BLaER1 treated with 17β-estradiol and CSF1 and Interleukin-3, amounts not matched to agents 10 nM and 100 nM (cell line): ENCODE results near the gene B3GLCT.

Experiments
- H3K27ac ChIP-seq, 11 experiments: shearing (Covaris generic); formaldehyde crosslinking; 2 replicates each; pipeline ENCODE4 v1.8.1; 2022
- H3K27me3 ChIP-seq, 11 experiments: shearing (Covaris generic); formaldehyde crosslinking; 2 replicates each; pipeline ENCODE4 v1.8.1; 2022
- H3K36me3 ChIP-seq, 11 experiments: shearing (Covaris generic); formaldehyde crosslinking; 2 replicates each; pipeline ENCODE4 v1.8.1; 2022
- H3K4me1 ChIP-seq, 10 experiments: shearing (Covaris generic); formaldehyde crosslinking; 2 replicates each; pipeline ENCODE4 v1.8.1; 2022
- H3K4me2 ChIP-seq, 11 experiments: shearing (Covaris generic); formaldehyde crosslinking; 2 replicates each; pipeline ENCODE4 v1.8.1; 2022
- H3K4me3 ChIP-seq, 10 experiments: shearing (Covaris generic); formaldehyde crosslinking; 2 replicates each; pipeline ENCODE4 v1.8.1; 2022
- H3K9ac ChIP-seq, 11 experiments: shearing (Covaris generic); formaldehyde crosslinking; 2 replicates each; pipeline ENCODE4 v1.8.1; 2022
- H3K9me3 ChIP-seq, 11 experiments: shearing (Covaris generic); formaldehyde crosslinking; replicated peaks in 1 of 11; 2 replicates each; pipeline ENCODE4 v1.8.1; 2022
- H4K20me1 ChIP-seq, 11 experiments: shearing (Covaris generic); formaldehyde crosslinking; 2 replicates each; pipeline ENCODE4 v1.8.1; 2022
- Cebpa-rat ChIP-seq, 11 experiments: shearing (Covaris generic); IDR thresholded peaks; 2 replicates each; pipeline ENCODE4 v1.8.1; 2022

The B3GLCT gene

DNA sequence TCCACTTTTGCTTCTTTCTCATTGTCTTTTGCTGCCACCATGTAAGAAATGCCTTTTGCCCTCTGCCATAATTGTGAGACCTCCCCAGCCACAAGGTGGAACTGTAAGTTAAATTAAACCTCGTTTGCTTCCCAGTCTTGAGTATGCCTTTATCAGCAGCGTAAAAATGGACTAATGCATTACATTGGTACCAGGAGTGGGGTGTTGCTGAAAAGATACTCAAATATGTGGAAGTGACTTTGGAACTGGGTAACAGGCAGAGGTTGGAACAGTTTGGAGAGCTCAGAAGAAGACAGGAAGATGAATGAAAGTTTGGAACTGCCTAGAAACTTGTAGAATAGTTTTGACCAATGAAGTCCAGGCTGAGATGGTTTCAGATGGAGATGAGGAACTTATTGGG lies 115.2 kb downstream of the B3GLCT start:
- Histone ChIP-seq H3K4me3 (peak overlapping the region in 1 of 10 experiments; percentile 46; a peak in 2 of 20 replicates), H4K20me1 (no peaks in the 10 kb centered on the region), H3K9ac (no peak overlapping the region), H3K4me2 (no peak overlapping the region), H3K27me3 (no peaks in the 10 kb centered on the region), H3K9me3 (peaks cover 58 to 76% (median 69%) of the 10 kb centered on the region in 11 experiments), H3K27ac (no peak overlapping the region), H3K36me3 (peaks cover 6 to 60% (median 34%) of the 10 kb centered on the region in 11 experiments; a peak in 20 of 22 replicates), H3K4me1 (no peaks in the 10 kb centered on the region)
- no peak for TF ChIP-seq Cebpa-rat (IDR thresholded peaks at IDR 0.05)

DNA sequence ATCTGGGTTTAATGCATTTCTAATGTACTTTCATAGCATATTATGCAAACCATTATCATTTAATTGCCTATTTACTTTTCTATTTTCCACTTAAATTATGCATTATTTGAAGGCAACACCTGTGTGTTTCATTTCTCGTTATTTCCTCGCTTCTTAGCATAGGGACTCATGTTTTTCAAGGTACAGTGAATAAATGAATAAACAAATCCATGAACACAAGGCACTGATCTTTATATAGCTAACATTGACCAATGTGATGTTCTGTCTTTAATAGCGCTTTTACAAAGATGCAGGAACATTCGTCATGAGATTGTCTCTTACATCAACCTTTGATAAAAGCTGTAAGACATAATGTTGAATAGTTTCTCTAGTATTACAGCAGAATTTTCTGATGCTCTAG lies 121.2 kb downstream of the B3GLCT start:
- H3K9me3 ChIP-seq = peaks cover 15 to 26% (median 16%) of the 10 kb centered on the region in 11 experiments
- H3K4me1 ChIP-seq = no peaks in the 10 kb centered on the region
- no peak overlapping the region for H3K4me2 ChIP-seq
- no peak overlapping the region for H3K27ac ChIP-seq
- H4K20me1 ChIP-seq = no peaks in the 10 kb centered on the region
- H3K9ac ChIP-seq = no peak overlapping the region
- H3K27me3 ChIP-seq = no peaks in the 10 kb centered on the region
- H3K4me3 ChIP-seq = no peak overlapping the region
- no peak for TF ChIP-seq Cebpa-rat (IDR thresholded peaks at IDR 0.05)
- H3K36me3 ChIP-seq = peaks cover under 1 to 34% (median 6%) of the 10 kb centered on the region in 11 experiments; a peak in 12 of 22 replicates

GRCh38 chr13:31321457-31321856 lies 121.7 kb downstream of the B3GLCT start:
- Histone ChIP-seq H3K9me3 (peaks cover 11 to 23% (median 12%) of the 10 kb centered on the region in 11 experiments), H3K27me3 (no peaks in the 10 kb centered on the region), H3K4me1 (no peaks in the 10 kb centered on the region), H3K4me3 (no peak overlapping the region), H3K27ac (no peak overlapping the region), H4K20me1 (no peaks in the 10 kb centered on the region), H3K36me3 (peaks cover 0 to 33% (median 4%) of the 10 kb centered on the region in 11 experiments; a peak in 8 of 22 replicates), H3K4me2 (no peak overlapping the region), H3K9ac (no peak overlapping the region)
- TF ChIP-seq Cebpa-rat (IDR thresholded peaks at IDR 0.05) = no peak

DNA sequence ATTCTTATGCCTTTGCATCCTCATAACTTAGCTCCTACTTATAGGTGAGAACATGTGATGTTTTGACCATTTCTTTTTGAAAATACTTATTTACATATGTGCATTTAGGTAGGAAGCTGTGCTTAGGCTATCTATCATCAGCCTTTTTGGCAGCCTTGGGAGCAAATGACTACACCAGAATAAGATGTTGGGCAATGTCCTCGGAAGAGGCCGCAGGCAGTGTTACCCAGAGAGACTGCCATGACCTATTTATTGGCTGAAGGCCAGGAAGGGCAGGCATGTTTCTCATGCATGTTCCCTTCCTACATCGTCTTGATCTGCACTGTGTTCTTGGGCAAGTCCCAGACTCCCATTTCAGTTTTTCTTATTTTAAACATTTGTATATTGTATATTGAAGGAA lies 122.3 kb downstream of the B3GLCT start:
- Histone ChIP-seq H3K4me2 (no peak overlapping the region), H3K9ac (no peak overlapping the region), H3K27ac (no peak overlapping the region), H3K4me1 (no peaks in the 10 kb centered on the region), H3K36me3 (peaks cover 0 to 33% (median 4%) of the 10 kb centered on the region in 11 experiments; a peak in 8 of 22 replicates), H3K4me3 (no peak overlapping the region), H3K27me3 (no peaks in the 10 kb centered on the region), H3K9me3 (peaks cover 5 to 17% (median 6%) of the 10 kb centered on the region in 11 experiments; a peak in 21 of 22 replicates), H4K20me1 (no peaks in the 10 kb centered on the region)
- TF ChIP-seq Cebpa-rat (IDR thresholded peaks at IDR 0.05) = no peak

DNA sequence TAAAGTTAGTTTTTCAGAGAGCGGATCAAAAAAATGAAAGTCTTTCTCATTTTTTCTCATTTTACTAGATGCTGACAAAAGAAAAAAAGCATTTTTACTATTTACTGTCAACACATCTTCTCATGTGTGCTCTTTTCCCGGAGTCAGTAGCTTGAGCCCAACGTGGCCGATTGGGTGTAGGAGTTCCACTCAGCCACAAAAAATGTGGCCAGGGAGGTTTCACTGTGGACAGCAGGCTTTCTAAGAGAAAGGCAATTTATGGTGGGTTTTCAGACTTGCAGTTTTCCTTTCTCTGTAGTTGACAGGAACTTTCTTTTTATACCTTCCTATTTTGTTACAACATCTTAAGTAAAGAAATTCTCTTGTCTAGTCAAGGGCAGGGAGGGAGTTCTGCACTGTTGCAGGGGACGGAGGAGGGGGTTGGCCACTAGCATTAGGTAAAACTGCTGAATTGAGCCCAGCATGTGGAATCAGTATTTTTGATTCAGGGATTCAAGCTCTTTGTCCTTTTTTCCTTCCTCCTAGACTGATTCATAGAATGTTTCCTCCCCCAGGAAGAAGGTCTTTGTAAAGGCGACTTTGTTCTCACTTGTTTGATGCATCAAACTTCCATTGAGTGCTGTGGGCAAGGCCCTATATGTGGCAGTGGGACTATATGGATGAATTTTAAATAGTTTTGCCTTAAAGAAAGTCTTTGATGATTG lies 123.1 kb downstream of the B3GLCT start:
- Histone ChIP-seq H3K27me3 (no peaks in the 10 kb centered on the region), H3K4me2 (no peak overlapping the region), H3K27ac (no peak overlapping the region), H3K9me3 (peaks cover 0 to 10% (median 0%) of the 10 kb centered on the region in 11 experiments; a peak in 5 of 22 replicates), H3K4me1 (no peaks in the 10 kb centered on the region), H3K36me3 (peaks cover 0 to 28% (median 0%) of the 10 kb centered on the region in 11 experiments; a peak in 6 of 22 replicates), H3K4me3 (no peak overlapping the region), H4K20me1 (no peaks in the 10 kb centered on the region), H3K9ac (no peak overlapping the region)
- TF ChIP-seq Cebpa-rat (IDR thresholded peaks at IDR 0.05) = no peak

DNA sequence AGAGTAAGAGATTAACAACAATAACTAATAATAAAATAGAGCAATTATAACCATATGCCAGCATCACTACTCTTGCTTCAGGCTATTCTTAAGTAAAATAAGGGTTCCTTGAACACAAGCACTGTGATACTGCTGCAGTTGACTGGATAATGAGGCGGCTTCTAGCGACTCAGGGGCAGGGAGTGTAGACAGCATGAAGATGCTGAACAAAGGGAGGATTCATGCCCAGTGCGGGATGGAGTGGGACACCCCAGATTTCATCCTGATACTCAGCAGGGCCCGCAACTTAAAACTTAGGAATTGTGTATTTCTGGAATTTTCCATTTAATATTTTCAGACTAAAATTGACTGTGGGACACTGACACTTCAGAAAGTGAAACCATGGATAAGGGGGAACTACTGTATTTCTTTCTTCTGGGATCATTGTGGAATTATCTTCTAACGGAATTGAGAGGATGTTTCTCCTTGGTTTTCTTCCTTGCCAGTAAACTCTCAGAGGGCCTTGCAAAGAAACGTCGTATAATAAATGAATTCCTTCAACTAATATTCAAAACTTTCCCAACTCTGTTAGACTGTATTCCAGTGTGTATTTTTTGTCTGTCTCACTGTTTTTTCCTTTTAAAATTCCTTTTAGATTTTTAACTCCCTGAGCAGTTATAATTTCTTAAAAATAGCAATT lies 127.5 kb downstream of the B3GLCT start:
- H3K36me3 ChIP-seq = peaks cover 0 to 18% (median 0%) of the 10 kb centered on the region in 11 experiments; a peak in 3 of 22 replicates
- no peak for TF ChIP-seq Cebpa-rat (IDR thresholded peaks at IDR 0.05)
- H3K27ac ChIP-seq = no peak overlapping the region
- no peak overlapping the region for H3K4me3 ChIP-seq
- H4K20me1 ChIP-seq = no peaks in the 10 kb centered on the region
- H3K4me1 ChIP-seq = no peaks in the 10 kb centered on the region
- H3K4me2 ChIP-seq = no peak overlapping the region
- H3K9ac ChIP-seq = no peak overlapping the region
- no peaks in the 10 kb centered on the region for H3K27me3 ChIP-seq
- no peaks in the 10 kb centered on the region for H3K9me3 ChIP-seq

- TF ChIP-seq Cebpa-rat (IDR thresholded peaks at IDR 0.05) = no peak
- no peak overlapping the region for H3K27ac ChIP-seq
- H3K36me3 ChIP-seq = peaks cover 0 to 15% (median 0%) of the 10 kb centered on the region in 11 experiments; a peak in 3 of 22 replicates
Observed at GRCh38 chr13:31328549-31329235, 128.9 kb downstream of the B3GLCT start.

GRCh38 chr13:31330236-31330635 lies 130.5 kb downstream of the B3GLCT start:
- H3K4me2 ChIP-seq = no peak overlapping the region
- H4K20me1 ChIP-seq = no peaks in the 10 kb centered on the region
- no peaks in the 10 kb centered on the region for H3K9me3 ChIP-seq
- no peaks in the 10 kb centered on the region for H3K27me3 ChIP-seq
- peaks cover 0 to 8% (median 0%) of the 10 kb centered on the region in 11 experiments; a peak in 1 of 22 replicates for H3K36me3 ChIP-seq
- H3K9ac ChIP-seq = no peak overlapping the region
- H3K4me1 ChIP-seq = peaks cover 0 to 9% (median 0%) of the 10 kb centered on the region in 10 experiments; a peak in 5 of 20 replicates
- no peak overlapping the region for H3K27ac ChIP-seq
- no peak for TF ChIP-seq Cebpa-rat (IDR thresholded peaks at IDR 0.05)
- H3K4me3 ChIP-seq = no peak overlapping the region

More at GRCh38 chr13:31328549-31329235, 128.9 kb downstream of the B3GLCT start:
- no peak overlapping the region for H3K4me3 ChIP-seq
- no peaks in the 10 kb centered on the region for H3K27me3 ChIP-seq
- H3K4me1 ChIP-seq = no peaks in the 10 kb centered on the region
- H4K20me1 ChIP-seq = no peaks in the 10 kb centered on the region
- no peak overlapping the region for H3K4me2 ChIP-seq
- H3K9ac ChIP-seq = no peak overlapping the region
- no peaks in the 10 kb centered on the region for H3K9me3 ChIP-seq

DNA sequence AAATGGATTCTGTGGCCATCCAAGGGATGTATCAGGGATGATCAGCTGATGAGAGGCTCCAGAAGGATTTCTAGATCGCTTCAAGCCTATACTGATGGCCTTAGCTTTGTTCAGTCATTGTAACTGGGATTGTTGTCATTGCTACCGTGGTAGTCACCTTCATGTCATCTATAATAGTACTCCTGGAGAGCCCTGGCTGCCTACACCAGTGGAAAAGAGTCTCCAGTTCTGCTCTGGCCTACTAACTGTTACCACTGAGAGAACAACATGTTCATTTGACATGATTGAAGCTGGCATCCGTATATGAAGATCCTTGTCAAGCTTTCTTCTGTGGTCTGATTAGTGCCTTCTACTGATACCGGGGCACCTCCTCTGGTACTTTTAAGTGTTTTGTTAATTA lies 131.3 kb downstream of the B3GLCT start:
- H4K20me1 ChIP-seq = no peaks in the 10 kb centered on the region
- TF ChIP-seq Cebpa-rat (IDR thresholded peaks at IDR 0.05) = no peak
- H3K9ac ChIP-seq = no peak overlapping the region
- no peak overlapping the region for H3K27ac ChIP-seq
- H3K36me3 ChIP-seq = peaks cover 0 to 8% (median 0%) of the 10 kb centered on the region in 11 experiments; a peak in 1 of 22 replicates
- peaks cover 0 to 16% (median 0%) of the 10 kb centered on the region in 10 experiments; a peak in 5 of 20 replicates for H3K4me1 ChIP-seq
- peaks cover 0 to 3% (median 0%) of the 10 kb centered on the region in 11 experiments; a peak in 4 of 22 replicates for H3K9me3 ChIP-seq
- H3K4me3 ChIP-seq = no peak overlapping the region
- no peak overlapping the region for H3K4me2 ChIP-seq
- no peaks in the 10 kb centered on the region for H3K27me3 ChIP-seq
